ENCODE measurements around the gene STON1. TPM values are rescaled to one million over a fixed set of nuclear protein-coding genes. Genes with fewer than 3 reads are reported as not detected.

The STON1 gene
- total RNA-seq, 1 donor from 2014 or later, result 15.7 TPM

DNA sequence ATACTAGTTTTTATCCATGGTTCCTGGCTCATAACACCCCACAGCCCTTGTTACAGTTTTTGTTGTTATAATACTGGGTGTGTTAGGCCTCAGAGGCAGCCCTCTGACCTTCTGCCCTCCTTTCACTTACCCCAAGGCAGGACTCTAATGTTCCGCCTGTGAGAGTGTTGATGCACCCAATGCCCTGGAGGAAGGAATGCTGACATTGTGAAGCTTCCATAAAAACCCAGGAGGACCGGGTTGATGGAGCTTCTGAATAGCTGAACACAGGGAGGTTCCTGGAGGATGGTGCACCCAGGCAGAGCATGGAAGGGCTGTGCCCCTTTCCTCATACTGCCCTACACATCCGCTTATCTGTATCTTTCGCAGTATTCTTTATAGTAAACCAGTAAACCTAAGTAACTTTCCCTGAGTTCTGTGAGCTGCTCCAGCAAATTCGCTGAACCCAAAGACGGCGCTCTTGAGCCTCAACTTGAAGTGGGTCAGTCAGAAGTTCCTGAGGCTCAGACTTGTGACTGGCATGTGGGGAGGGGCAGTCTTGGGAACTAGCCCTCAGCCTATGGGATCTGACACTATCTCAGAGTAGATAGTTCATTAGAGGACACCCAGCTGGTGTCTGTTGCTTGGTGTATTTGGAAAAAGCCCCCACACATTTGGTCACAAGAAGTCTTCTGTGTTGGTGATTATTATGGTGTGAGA, 10.4 kb downstream of the STON1 start:
- Mint-ChIP-seq H3K27me3 (no peaks in the 10 kb centered on the region), H3K36me3 (peaks cover 3% of the 10 kb centered on the region), H3K9me3 (no peaks in the 10 kb centered on the region), H3K4me3 (no peak overlapping the region), H3K27ac (no peak overlapping the region), H3K4me1 (ENCODE audit: unreplicated experiment) (peaks cover 10% of the 10 kb centered on the region)
- DNase-seq (ENCODE audit: extremely low spot score, unreplicated experiment), result no peak
- TF ChIP-seq, protein P1, sequence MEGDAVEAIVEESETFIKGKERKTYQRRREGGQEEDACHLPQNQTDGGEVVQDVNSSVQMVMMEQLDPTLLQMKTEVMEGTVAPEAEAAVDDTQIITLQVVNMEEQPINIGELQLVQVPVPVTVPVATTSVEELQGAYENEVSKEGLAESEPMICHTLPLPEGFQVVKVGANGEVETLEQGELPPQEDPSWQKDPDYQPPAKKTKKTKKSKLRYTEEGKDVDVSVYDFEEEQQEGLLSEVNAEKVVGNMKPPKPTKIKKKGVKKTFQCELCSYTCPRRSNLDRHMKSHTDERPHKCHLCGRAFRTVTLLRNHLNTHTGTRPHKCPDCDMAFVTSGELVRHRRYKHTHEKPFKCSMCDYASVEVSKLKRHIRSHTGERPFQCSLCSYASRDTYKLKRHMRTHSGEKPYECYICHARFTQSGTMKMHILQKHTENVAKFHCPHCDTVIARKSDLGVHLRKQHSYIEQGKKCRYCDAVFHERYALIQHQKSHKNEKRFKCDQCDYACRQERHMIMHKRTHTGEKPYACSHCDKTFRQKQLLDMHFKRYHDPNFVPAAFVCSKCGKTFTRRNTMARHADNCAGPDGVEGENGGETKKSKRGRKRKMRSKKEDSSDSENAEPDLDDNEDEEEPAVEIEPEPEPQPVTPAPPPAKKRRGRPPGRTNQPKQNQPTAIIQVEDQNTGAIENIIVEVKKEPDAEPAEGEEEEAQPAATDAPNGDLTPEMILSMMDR (conservative IDR thresholded peaks at IDR 0.05), result no peak

DNA sequence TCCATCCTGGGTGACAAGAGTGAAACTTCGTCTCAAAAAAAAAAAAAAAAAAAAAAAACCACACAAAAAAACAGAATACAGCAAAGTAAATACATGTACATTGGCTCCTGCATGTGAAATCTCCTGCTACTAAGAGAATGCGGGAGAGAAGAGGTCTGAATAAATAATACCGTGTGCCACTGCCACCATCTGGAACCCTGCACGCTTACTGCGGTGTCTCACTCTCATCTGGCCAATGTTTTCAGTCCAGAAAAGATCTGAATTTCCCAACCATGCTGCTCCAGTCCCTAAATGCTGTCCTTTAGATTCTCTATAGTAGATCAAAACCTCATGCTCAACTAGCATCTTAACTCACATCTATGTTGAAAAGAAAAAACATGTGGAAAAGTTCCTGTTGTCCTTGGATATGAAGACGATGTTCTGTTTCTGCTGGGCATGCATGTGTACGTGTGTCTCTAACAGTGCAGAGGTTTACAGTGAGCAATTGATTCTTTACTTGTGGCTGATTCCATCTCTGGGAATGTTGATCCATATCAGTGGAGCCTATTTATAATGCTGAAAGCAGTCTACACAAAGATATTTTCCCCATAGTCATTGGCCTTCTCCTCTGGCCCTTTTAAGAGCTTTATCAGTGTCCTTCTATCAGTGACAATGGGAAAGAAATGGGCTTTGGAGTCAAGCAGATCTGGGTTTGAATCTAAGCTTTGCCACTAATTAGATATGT, 11.9 kb downstream of the STON1 start:
- TF ChIP-seq, protein P1 (conservative IDR thresholded peaks at IDR 0.05), result no peak
- Mint-ChIP-seq H3K36me3 (no peaks in the 10 kb centered on the region), H3K27ac (no peak overlapping the region)

DNA sequence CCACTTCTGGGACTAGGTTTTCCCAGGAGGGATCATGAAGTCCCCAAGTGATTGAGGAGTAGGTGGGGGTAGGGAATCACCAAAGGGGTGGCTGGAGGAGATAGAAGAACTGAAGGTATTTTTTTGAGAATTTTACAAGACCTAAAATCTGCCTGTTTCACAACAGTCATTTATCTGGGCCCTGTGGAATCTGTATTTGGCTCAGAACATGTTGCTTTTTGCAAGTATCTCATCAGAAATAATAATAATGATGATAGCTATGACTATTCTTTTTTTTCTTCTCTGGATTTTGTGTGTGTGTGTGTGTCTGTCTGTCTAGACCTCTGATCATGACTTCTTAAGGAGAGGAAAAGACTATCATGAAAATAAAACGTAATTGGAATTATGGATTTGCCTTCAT, 13.9 kb downstream of the STON1 start:
- Mint-ChIP-seq H3K4me1 (ENCODE audit: unreplicated experiment) (peaks cover 19% of the 10 kb centered on the region), H3K9me3 (no peaks in the 10 kb centered on the region), H3K36me3 (no peaks in the 10 kb centered on the region), H3K27ac (no peak overlapping the region), H3K4me3 (no peak overlapping the region), H3K27me3 (no peaks in the 10 kb centered on the region)
- no peak for DNase-seq (ENCODE audit: extremely low spot score, unreplicated experiment)
- TF ChIP-seq, protein P1 (conservative IDR thresholded peaks at IDR 0.05), result no peak

More for the DNA sequence above, 11.9 kb downstream of the STON1 start:
- Mint-ChIP-seq H3K4me3 (no peak overlapping the region), H3K4me1 (ENCODE audit: unreplicated experiment) (peaks cover 11% of the 10 kb centered on the region), H3K9me3 (no peaks in the 10 kb centered on the region), H3K27me3 (no peaks in the 10 kb centered on the region)
- no peak for DNase-seq (ENCODE audit: extremely low spot score, unreplicated experiment)

DNA sequence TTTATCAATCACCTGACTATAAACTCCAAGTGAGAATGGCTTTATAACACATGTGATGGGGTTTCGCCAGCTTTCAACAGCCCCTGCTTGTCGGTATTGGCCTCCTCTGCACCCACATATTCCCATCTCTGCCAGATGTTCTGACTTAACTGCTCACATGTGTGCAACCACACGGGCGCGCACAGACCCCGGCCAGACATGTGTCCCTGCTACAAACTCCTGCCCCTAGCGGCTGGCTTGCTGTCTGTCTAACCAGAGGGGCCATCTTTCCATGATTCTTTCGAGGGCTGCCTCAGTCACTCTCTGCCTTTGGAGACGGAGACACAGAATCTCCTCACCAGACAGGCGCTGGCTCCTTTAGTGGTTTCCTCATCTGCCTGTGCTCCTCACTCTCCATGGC, 15.3 kb downstream of the STON1 start:
- no peaks in the 10 kb centered on the region for H3K9me3 Mint-ChIP-seq
- no peak for DNase-seq (ENCODE audit: extremely low spot score, unreplicated experiment)
- H3K27ac Mint-ChIP-seq, result no peak overlapping the region
- TF ChIP-seq, protein P1 (conservative IDR thresholded peaks at IDR 0.05), result peak; percentile 31
- H3K4me1 Mint-ChIP-seq (ENCODE audit: unreplicated experiment), result peaks cover 15% of the 10 kb centered on the region
- no peak overlapping the region for H3K4me3 Mint-ChIP-seq
- no peaks in the 10 kb centered on the region for H3K27me3 Mint-ChIP-seq
- no peaks in the 10 kb centered on the region for H3K36me3 Mint-ChIP-seq

DNA sequence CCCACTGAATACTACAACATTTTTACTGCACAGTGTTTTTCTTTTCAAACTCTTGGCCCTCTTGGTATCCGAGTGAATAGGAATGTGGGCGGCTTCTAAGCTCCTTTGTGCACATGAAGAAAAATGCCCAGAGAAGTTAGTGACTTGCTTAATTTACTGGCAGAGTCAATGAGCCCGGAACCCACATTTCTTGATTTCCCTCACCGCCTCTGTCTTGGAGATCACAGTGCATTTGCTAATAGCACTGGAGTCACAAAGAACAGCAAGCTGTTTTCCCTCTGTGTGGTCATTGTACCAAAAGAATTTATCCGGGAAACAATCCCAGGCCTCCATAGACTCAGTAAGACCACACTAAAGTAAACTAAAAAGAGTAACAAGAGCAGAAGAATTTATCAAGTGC, 18.9 kb downstream of the STON1 start:
- H3K9me3 Mint-ChIP-seq, result peaks cover 7% of the 10 kb centered on the region
- H3K36me3 Mint-ChIP-seq, result peaks cover 12% of the 10 kb centered on the region
- H3K4me3 Mint-ChIP-seq, result no peak overlapping the region
- H3K4me1 Mint-ChIP-seq (ENCODE audit: unreplicated experiment), result peaks cover 15% of the 10 kb centered on the region
- no peaks in the 10 kb centered on the region for H3K27me3 Mint-ChIP-seq
- TF ChIP-seq, protein P1 (conservative IDR thresholded peaks at IDR 0.05), result no peak
- no peak overlapping the region for H3K27ac Mint-ChIP-seq
- no peak for DNase-seq (ENCODE audit: extremely low spot score, unreplicated experiment)

Measured in type B pancreatic cell (in vitro differentiated cells).